GM12878 (cell line): Measurements from ENCODE around the gene STAT3. TPM values are rescaled to one million over a fixed set of nuclear protein-coding genes. Genes with fewer than 3 reads are reported as not detected.

ENCODE experiments used
- ATF7 ChIP-seq: fragments of 450-650 bp; IDR thresholded peaks from 2 replicates; pipeline ENCODE4 v1.6.1; 2016; ENCODE audit warnings: low read depth, mild to moderate bottlenecking
- CBX5 ChIP-seq: sonication (generic); IDR thresholded peaks from 2 replicates; pipeline ENCODE4 v1.6.1; 2016; ENCODE audit warnings: low read depth, moderate library complexity, mild to moderate bottlenecking, inconsistent platforms
- CEBPB ChIP-seq, 2 experiments: fragments of 150-350 bp in 1 of 2; IDR thresholded peaks; 2 replicates each; pipeline ENCODE4 v1.6.1; 2012 to 2014; ENCODE audit warnings: low read depth in 2 of 2, low read length in 2 of 2, borderline replicate concordance in 1 of 2, inconsistent platforms in 1 of 2
- EP300 ChIP-seq, 2 experiments: fragments of 150-350 bp in 1 of 2; IDR thresholded peaks; 2 replicates each; pipeline ENCODE4 v1.6.1; 2011 to 2012; ENCODE audit warnings: low read depth in 2 of 2, low read length in 2 of 2, borderline replicate concordance in 1 of 2, improper control_type of control experiment in 1 of 2, inconsistent platforms in 1 of 2; ENCODE audit not compliant: control insufficient read depth in 1 of 2
- GABPA ChIP-seq: IDR thresholded peaks from 2 replicates; pipeline ENCODE4 v1.6.1; 2014; ENCODE audit warnings: antibody characterized with exemption, low read depth, mild to moderate bottlenecking, inconsistent platforms
- JUNB ChIP-seq: IDR thresholded peaks from 2 replicates; pipeline ENCODE4 v1.6.1; 2016; ENCODE audit warnings: antibody characterized with exemption, mild to moderate bottlenecking
- MAX ChIP-seq: IDR thresholded peaks from 2 replicates; pipeline ENCODE4 v1.6.1; 2012; ENCODE audit warnings: low read depth, low read length, improper control_type of control experiment
- MYC ChIP-seq: IDR thresholded peaks from 2 replicates; pipeline ENCODE4 v1.6.1; 2011; ENCODE audit warnings: mild to moderate bottlenecking, low read length, moderate library complexity, inconsistent platforms; ENCODE audit not compliant: insufficient read depth, insufficient replicate concordance, insufficient read length, severe bottlenecking
- NBN ChIP-seq: fragments of 450-650 bp; IDR thresholded peaks from 2 replicates; pipeline ENCODE4 v1.6.1; 2016
- NKRF ChIP-seq: fragments of 450-650 bp; conservative IDR thresholded peaks from 2 replicates; pipeline ENCODE4 v1.6.1; 2017; ENCODE audit warnings: mild to moderate bottlenecking, moderate library complexity
- NRF1 ChIP-seq: conservative IDR thresholded peaks from 2 replicates; pipeline ENCODE4 v1.6.1; 2011; ENCODE audit warnings: mild to moderate bottlenecking, low read depth, low read length, improper control_type of control experiment
- PML ChIP-seq: IDR thresholded peaks from 2 replicates; pipeline ENCODE4 v1.6.1; 2012; ENCODE audit warnings: low read length, inconsistent platforms
- RCOR1 ChIP-seq: conservative IDR thresholded peaks from 2 replicates; pipeline ENCODE4 v1.6.1; 2012; ENCODE audit warnings: low read depth, low read length, improper control_type of control experiment
- REST ChIP-seq: IDR thresholded peaks from 2 replicates; pipeline ENCODE4 v1.6.1; 2012; ENCODE audit warnings: mild to moderate bottlenecking, low read depth, low read length
- SIX5 ChIP-seq: IDR thresholded peaks from 2 replicates; pipeline ENCODE4 v1.6.1; 2011; ENCODE audit warnings: mild to moderate bottlenecking, low read depth, low read length, moderate library complexity; ENCODE audit not compliant: severe bottlenecking
- SMAD5 ChIP-seq: IDR thresholded peaks from 2 replicates; pipeline ENCODE4 v1.6.1; 2016; ENCODE audit warnings: antibody characterized with exemption, low read depth
- SMC3 ChIP-seq: IDR thresholded peaks from 2 replicates; pipeline ENCODE4 v1.6.1; 2011; ENCODE audit warnings: low read length, improper control_type of control experiment, borderline replicate concordance
- SRF ChIP-seq, 2 experiments: IDR thresholded peaks; 2 replicates each; pipeline ENCODE4 v1.6.1; 2011; ENCODE audit warnings: low read depth in 2 of 2, low read length in 2 of 2, mild to moderate bottlenecking in 1 of 2, moderate library complexity in 1 of 2
- ZBTB33 ChIP-seq: fragments of 450-650 bp; IDR thresholded peaks from 2 replicates; pipeline ENCODE4 v1.6.1; 2017; ENCODE audit warnings: mild to moderate bottlenecking
- polyA plus RNA-seq, 11 experiments: library from polyadenylated mRNA; depleted of rRNA in 4 of 11; unstranded in 6 of 11; stranded (reverse) in 5 of 11; fragments of >200 nt; fragmentation: Nextera tagmentation in 4 of 11; fragmentation: Illumina TruSeq in 1 of 11; extraction: Ambion mirVana in 4 of 11; extraction: Trizol in 1 of 11; gene quantifications; 1 replicate in 1 of 11; 2 replicates in 10 of 11; pipeline versions ENCODE4 v1.2.1 to v1.2.3, GENCODE V29; 2011 to 2016; ENCODE audit warnings: inconsistent platforms in 2 of 11, missing spikeins in 2 of 11, low read depth in 1 of 11
- total RNA-seq, 4 experiments: library from RNA; depleted of rRNA in 3 of 4; stranded (reverse); fragments of >200 nt in 3 of 4; fragmentation: Illumina TruSeq in 1 of 4; extraction: Trizol in 1 of 4; gene quantifications; 2 replicates each; pipeline versions ENCODE4 v1.2.1 to v1.2.3, GENCODE V29; 2013 to 2021
- TF ChIP-seq, protein P1 (sequence below): fragments of 150-350 bp; IDR thresholded peaks from 2 replicates; pipeline ENCODE4 v1.6.1; 2014; ENCODE audit warnings: mild to moderate bottlenecking, low read depth, low read length

Gene STAT3
- total and polyA plus RNA-seq, 10 of the 15 experiments (the other 5 are each of a cell fraction or from before 2014, with no cell fraction given), result 18.4 to 96.4 (median 60.9) TPM

DNA sequence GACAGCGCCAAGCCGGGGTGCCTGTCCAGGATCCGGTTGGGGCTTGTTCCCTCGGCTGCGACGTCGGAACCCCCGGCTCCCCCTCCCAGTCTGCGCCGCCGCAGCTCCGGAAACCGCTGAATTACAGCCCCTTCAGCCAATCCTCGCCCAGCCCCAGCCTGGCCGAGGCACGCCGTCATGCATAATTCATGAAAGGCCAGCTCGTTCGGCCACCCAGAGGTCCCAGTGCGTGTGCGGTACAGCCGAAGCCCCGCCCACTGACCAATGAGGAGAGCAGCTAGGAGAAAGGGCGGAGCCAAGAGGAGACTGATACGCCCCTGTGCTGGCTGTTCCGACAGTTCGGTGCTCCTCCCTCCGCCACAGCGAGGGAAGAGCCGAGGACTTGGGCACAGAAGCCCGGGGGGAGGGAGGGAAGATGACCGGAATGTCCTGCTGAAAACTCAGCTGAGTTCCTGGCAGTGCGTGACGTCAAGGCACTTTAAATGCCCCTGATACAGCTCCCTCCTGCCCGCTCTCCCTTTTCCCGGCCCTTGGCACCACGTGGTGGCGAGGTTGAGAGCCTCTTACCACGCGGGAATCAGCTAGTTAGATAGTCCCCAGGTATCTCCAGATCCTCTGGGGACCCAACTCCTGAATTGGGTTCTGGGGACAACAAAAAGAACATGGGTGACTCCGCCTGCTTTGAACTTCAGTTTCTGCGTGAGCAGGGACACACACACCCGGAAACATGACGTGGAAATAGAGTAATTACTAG, at the start of gene STAT3 (continued):
- TF ChIP-seq, protein P1, sequence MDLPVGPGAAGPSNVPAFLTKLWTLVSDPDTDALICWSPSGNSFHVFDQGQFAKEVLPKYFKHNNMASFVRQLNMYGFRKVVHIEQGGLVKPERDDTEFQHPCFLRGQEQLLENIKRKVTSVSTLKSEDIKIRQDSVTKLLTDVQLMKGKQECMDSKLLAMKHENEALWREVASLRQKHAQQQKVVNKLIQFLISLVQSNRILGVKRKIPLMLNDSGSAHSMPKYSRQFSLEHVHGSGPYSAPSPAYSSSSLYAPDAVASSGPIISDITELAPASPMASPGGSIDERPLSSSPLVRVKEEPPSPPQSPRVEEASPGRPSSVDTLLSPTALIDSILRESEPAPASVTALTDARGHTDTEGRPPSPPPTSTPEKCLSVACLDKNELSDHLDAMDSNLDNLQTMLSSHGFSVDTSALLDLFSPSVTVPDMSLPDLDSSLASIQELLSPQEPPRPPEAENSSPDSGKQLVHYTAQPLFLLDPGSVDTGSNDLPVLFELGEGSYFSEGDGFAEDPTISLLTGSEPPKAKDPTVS, result peak; percentile 50; the same call in 1 of the 2 replicates
- TF ChIP-seq EP300 (IDR thresholded peaks at IDR 0.05; ENCODE audit: borderline replicate concordance in 1 of 2, control insufficient read depth in 1 of 2, low read depth in 2 of 2, low read length in 2 of 2), result peak; percentile 89 to 100
- TF ChIP-seq JUNB, result peak; percentile 87; the same call in 1 of the 2 replicates
- TF ChIP-seq RCOR1, result peak; percentile 96
- no peak for TF ChIP-seq MYC
- TF ChIP-seq CEBPB (IDR thresholded peaks at IDR 0.05; ENCODE audit: borderline replicate concordance in 1 of 2, low read depth in 2 of 2, low read length in 2 of 2), result no peak; a peak in 1 of 4 replicates
- peak; percentile 31; the same call in 1 of the 2 replicates for TF ChIP-seq NRF1
- TF ChIP-seq REST, result no peak
- TF ChIP-seq SRF (IDR thresholded peaks at IDR 0.05; ENCODE audit: low read depth in 2 of 2, low read length in 2 of 2), result peak; percentile 31 to 66; a peak in 1 of 4 replicates
- peak; percentile 99 for TF ChIP-seq NBN
- peak; percentile 89 for TF ChIP-seq MAX
- no peak for TF ChIP-seq CBX5
- TF ChIP-seq SMC3, result 0 out of 2 replicates have a peak, but pooled peaks have one; percentile 32
- TF ChIP-seq GABPA, result no peak
- TF ChIP-seq NKRF, result peak; percentile 92
- TF ChIP-seq SMAD5, result no peak; the same call in 1 of the 2 replicates
- TF ChIP-seq PML, result no peak
- TF ChIP-seq SIX5, result peak; percentile 6
- TF ChIP-seq ZBTB33, result no peak
- peak; percentile 96 for TF ChIP-seq ATF7
